Measurements from ENCODE around the gene CARD8.

CARD8 gene

DNA sequence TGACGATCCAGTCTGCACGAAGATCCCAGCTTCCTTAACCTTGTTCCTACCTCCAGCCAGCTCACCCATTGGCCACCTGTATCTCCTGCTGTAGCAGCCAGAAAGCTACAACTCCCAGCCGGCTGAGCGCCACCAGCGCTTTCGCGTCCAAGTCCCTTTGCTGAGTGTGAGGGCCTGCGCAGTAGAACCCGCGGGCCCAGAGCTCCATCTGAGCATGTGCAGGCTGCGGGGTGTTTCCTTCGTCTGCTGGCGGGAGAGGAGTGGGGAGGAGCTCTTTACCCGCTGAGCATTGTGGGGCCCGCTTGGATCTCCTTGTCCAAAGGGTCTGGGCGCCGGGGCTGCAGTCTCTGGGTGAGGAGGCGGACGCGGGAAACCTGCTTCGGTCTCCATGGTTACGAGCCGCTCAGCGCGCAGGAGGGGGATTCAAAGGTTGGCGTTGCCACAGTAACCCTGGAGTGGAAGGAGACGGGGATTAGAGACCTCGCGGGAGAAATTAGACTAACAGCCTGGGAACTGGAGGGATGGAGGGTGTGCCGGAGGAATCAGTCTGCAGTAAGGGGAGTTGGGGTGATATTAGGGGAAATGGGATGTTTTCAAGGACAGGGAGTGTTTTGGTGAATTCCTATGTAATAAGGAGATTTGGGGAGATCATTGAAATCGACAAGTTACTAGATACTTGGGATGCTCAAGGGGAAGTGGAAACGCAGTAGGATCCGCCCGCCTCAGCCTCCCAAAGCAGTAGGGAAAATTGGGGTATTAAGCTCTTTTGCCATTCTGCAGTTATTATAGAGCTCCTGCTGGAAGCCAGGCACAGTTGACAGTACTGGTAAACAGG is 51.7 kb downstream of the CARD8 start:
- peak; percentile 91 for DNase-seq

DNA sequence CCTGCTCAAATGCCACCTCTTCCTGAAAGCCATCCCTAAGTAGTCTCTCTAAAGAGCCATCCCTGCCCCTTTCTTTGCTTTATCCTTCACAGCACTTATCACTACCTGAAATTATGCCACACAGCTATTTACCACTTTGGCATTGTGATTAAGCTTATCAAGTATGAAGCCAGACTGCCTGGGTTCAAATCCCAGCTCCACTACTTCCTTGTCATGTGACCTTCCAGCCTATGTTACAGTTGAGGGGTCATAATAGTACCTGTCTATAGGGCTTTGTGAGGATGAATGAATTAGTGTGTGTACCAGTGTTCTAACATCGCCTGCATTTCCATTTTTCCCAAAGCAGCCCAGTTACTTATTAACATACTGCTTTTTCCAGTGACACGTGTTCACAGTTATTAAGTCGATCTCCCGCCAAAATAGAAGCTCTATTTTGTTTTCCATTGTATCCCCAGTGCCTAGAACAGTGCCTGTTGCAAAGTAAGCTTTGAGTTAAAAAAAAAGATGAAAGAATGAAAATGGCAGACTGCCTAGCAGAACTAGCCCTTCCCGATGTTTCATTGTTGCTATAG is 52.4 kb downstream of the CARD8 start:
- no peak for DNase-seq

DNA sequence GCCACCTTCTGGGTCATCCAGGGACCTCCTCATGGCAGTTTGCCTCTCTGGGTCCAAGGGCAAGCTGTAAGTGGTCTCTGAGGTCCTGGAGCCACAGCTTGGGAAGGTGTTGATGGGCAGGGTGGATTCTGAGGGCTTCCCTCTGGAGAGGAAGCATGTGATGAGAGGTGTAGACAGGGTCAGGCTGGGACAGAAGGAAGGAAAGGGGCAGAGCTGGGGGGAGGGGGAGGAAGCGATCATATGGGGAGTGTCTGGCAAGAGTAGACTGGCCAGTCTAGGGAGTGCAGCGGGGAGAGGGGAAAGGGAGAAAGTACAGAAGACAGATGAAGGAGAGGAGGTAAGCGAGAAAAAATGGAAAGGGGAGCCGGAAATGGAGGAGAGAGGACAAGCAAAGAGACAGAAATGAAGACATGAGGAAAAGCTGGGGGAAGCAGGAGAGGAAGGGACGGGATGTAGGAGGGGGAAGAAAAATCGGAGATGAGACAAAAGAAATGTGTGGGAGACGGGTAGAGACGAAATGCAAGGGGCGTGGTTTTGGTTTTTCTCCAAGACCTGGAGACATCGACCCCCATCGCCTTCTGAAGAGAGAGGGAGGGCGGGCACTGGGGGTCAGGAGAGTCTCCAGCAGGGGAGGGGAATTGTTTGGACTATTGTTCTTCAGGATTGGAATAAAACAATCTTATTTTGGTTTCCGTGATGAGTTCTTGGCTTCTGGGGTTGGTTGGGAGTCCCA is 58.6 kb downstream of the CARD8 start:
- DNase-seq, result no peak

GRCh38 chr19:48196321-48196763 is 59.4 kb downstream of the CARD8 start:
- DNase-seq, result no peak

DNA sequence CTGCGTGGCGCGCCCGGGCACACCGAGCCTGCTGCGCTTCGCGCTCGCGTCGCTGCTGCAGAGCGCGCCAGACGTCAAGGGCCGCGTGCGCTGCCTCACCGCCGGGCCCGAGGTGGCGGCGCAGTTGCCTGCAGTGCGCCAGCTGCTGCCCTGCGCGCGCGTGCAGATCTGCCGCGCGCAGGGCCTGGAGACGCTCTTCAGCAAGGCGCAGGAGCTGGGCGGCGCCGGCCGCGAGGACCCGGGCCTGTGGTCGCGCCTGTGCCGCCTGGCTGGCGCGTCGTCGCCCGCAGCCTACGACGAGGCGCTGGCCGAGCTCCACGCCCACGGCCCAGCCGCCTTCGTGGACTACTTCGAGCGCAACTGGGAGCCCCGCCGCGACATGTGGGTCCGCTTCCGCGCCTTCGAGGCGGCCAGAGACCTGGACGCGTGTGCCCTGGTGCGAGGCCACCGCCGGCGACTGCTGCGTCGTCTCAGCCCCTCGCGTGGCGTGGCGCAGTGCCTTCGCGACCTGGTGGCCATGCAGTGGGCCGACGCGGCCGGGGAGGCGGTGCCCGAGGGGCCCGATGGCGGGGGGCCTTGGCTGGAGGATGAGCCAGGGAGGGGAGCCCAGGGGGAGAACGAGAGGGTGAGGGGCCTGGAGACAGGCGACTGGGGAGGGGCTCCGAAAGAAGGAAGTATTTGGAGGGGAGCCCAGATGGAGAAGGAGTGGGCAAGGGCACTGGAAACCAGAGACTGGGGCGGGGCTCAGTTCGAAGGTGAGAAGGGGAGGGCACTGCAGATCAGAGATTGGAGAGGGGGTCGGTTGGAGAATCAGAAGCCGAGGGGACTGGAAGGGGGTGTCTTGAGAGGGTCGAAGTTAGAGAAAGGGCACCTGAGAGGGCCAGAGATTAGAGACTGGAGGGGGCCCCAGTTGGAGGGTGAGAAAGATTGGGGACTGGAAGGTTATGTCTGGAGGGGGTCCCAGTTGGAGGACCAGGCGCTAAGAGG is 60.6 kb downstream of the CARD8 start:
- DNase-seq, result no peak

DNA sequence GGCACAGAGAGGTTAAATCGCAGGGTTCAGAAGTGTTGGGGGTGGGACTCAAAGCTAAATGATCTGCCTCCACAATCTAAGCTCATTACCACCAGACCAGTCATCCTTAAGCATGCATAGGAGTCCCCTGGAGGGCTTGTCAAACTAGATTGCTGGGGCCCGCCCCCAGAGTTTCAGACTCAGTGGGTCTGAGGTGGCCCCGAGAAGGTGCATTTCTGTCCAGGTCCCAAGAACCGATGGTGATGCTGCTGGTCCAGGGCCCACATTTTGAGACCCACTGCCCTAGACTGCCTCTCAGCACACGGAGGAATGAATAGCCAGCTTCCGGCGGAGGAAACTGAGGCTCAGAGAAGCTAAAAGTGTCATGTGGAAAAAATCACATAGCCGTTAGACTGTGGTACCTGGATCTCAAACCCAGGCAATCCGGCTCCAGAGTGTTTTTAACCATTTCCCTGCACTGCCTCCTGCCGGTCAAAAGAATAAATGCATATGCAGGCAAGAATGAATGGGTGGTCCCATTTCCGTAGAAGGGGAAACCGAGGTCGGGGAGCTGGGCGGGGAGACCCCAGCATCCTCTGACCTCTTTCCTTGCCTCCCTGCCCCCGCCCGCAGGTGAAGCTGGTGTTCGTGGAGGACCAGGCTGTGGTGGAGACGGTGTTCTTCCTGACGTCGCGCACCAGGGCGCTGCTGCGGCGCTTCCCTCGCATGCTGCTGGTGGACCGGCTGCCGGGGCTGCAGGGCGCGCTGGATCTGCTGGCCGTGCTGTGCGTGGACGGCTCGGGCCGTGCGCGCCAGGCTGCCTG is 61.5 kb downstream of the CARD8 start:
- peak; percentile 29 for DNase-seq

- no peak for DNase-seq
These were observed 63.0 kb downstream of the CARD8 start for GRCh38 chr19:48192750-48193149.

GRCh38 chr19:48190885-48191284 is 64.8 kb downstream of the CARD8 start:
- DNase-seq, result no peak

DNA sequence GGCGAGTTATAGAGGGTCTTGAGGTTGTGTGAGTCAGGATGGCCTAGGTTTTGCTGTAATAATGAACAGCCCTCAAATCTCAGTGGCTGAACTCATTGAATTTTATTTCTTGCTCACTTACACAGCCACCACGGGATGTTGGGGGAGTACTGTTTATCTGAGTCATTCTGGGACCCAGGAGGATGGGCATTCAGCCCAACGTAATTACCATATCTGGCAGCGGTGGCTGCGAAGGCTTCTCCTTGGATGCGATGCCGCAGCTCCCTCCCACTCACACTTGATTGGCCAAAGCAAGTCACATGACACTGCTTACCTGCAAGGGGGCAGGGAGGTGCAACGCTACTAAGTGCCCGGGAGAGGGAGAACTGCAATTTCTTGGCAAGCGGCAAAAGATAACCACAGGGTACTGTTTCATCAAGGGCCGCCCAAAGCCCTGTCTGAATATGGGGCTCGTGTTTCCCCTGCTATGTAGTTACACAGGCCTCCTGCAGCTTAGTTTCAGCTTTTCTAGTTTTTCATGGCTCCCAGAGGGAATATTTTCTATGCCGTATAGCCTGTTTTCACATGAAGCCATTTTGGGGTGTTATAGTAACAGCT is 65.3 kb downstream of the CARD8 start:
- DNase-seq, result peak; percentile 65

DNA sequence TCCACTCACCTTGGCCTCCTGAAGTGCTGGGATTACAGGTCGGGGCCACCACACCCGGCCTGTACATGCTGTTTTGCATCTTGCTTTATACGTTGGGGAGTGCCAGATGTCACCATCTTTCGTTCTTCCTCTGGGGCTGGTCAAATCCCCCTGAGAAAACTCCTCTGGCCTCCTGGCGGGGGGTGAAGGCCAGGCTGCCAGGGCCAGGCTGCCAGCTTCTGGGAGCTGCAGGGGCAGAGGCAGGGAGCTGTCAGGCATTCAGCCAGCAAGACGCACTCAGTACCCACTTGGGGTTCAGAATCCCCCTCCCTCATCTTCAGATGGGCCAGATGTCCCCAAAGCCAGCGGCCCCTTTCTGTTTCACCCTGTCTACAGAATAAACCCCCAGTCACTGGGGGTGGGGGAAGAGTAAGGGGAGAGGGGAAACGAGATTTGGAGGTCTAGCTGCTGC is 69.1 kb downstream of the CARD8 start:
- DNase-seq, result no peak

DNA sequence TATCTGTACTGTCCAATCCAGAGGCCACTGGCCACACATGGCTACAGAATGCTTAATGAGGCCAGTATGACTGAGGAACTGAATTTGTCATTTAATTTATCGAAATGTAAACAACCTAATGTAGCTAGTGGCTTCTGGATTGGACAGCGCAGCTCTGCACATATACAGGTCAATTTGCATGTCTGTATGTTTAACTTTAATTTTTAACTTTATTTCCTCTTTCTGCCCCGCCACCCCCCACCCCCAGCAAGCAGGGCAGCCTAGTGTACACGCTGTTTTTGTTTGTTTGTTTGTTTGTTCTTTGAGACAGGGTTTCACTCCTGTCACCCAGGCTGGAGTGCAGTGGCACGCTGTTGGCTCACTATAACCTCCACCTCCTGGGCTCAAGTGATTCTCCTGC is 69.7 kb downstream of the CARD8 start:
- DNase-seq, result no peak

DNA sequence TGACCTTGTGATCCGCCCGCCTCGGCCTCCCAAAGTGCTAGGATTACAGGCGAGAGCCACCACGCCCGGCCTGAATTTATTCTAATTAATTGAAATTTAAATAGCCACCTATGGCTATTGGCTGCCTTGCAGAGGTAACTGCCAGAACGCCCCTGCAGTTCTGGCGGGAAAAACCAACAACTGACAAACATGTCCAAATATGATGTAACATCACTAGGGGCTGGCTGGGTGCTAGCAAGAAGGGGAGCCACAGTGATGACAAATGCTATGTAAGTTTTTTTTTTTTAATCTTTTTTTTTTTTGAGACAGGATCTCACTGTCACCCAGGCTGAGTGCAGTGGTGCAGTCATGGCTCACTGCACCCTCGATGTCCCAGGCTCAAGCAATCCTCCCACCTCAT is 72.4 kb downstream of the CARD8 start:
- DNase-seq, result no peak

GRCh38 chr19:48182434-48182833 is 73.3 kb downstream of the CARD8 start:
- no peak for DNase-seq

- no peak for DNase-seq
These were observed 74.2 kb downstream of the CARD8 start for GRCh38 chr19:48181505-48181904.

- no peak for DNase-seq
These were observed 79.5 kb downstream of the CARD8 start for GRCh38 chr19:48176226-48176625.

DNA sequence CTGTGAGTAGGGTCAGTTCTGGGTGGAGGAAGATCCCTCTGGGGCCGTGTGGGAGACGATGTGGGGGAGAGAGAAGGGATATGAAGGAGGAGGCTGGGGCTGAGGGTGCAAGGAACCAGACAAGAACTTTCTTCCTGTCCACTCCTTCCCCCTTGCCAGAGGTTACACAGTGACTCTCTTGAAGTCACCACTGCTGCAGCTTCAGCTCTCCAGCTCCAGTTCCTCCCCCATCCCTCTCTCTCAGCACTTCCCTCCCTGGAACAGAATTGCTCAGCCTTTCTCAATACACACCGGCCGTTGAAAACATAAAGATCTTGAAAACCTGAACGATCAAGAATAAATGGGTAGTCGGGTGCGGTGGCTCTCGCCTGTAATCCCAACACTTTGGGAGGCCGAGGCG is 80.1 kb downstream of the CARD8 start:
- DNase-seq, result no peak

DNA sequence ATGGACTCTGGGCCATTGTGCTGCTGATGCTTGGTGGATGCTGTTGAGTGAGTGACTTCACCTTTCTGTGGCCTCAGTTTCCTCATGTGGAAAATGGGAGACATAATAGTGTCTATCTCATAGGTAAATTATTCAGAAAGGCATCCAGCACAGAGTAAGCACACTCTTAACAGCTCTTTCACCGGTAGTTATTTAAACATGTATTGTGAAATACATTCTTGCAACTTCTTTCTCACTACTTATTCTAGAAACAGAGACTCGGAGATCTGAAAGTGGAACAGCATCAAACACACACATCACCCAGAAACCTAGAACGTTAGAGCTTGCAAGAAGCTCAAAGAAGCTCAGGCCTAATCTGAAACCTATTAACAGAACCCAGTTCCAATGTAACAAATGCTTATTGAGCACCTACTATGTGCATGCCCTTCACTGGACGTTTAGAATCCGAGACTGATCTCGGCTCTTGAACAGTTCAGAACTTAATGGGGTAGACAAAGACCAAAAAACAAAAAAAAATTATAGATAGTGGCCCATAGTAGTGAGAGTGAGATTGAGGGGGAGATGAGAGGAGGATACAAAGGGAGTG is 81.2 kb downstream of the CARD8 start:
- DNase-seq, result no peak

DNA sequence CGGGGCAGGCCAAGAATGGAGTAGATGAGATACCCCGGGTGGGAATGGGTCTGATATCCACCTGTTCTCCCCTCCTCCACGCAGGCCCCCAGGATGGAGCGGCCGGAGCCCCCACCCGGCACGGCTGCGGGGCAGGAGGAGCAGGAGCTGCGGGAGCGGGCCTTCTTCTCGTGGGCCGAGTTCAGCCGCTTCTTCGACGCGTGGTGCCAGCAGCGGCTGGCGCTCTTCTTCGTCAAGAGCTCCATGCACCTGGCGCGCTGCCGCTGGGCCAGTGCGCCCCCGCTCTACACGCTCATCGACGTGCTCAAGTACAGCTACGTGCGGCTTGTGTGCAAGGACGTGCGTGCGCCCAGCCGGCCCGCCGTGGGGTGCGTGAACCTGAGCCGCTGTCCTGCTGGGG is 84.0 kb downstream of the CARD8 start:
- no peak for DNase-seq

DNA sequence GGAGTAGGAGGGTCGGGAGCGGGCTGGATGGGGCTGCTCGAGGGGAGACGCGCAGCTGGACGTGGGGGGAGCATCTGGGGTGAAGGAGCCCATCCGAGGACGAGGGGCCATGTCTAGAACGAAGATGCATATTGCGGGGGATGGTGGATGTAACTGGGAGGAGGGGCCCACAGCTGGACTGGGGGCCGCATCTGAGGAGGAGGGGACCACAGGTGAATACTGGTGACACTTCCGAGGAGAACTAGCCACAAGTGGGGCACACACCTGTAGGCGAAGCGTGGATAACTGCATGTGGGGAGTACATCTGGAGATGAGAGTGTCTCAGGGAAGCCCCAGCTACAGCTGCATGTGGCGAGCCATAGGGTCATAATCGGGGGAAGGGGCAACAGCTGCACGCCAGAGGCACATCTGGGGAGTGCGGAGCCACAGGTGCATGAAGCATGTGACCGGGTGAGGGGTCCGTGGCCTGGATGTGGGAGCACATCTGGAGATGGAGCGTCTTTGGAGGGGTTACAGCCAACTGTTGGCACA is 84.8 kb downstream of the CARD8 start:
- no peak for DNase-seq

DNA sequence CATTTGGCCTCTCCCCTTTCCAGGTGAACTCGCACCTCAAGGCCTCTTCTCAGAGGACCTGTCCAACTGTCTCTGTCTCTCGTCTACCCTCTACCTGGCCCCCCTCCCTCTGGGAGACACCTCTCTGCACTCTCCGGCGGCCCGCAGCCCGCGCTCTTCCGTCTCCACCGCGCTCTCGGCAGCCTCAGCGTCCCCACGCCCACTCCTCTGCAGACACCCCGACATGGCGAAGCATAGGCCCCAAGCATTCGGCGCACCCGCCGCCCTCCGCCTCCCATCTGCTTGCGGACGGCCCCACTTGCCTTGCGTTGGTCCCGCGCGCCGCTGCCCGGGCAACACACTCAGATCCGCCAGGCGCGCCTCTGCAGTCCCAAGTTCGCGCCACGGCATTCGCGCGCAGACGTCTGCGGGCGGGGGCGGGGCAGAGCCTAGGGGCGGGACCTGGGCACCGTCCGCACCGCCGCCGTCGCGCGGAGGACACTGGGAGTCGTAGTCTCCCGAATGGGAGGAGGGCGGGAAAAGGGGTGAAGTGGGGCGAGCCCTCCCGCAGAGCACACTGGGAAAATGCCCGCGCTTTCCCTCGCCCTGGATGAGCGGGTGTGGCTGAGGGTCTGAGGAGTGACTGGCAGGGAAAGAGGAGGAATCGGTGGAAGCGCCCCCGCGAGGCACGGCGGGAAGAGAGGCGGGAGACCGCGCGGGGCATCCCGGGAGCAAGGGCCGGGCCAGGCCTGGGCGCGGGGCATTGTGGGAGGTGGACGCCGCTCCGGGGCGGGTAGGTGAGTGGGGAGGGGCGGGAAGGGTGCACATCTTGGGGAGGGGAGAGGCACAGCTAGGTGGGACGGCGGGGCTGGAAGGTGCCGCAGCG is 85.5 kb downstream of the CARD8 start, which contains the start of the genes LIG1 and ZSWIM9:
Gene LIG1, minus strand, starts transcription at position 406 of the 865 bp plus-strand sequence. CDS start 4,778 bp downstream, outside the sequence.
Gene ZSWIM9, plus strand, starts transcription at position 742 of the 865 bp plus-strand sequence. CDS start 1,123 bp downstream, outside the sequence.
- DNase-seq, result peak; percentile 92

Data from activated naive CD4-positive, alpha-beta T cell treated with anti-CD3 and anti-CD28 coated beads, Interleukin-2, amount 50 U/mL, for 16 hours (primary cell).